ENCODE results near the gene CDKL4.
A peak's percentile ranks its signal among the peaks of the same experiment; 100 is the strongest.
"Not testable (repeated sequence)": the region's sequence is repeated elsewhere in the genome, so short reads cannot be mapped to it uniquely, and the experiment has no call there.

Gene CDKL4

DNA sequence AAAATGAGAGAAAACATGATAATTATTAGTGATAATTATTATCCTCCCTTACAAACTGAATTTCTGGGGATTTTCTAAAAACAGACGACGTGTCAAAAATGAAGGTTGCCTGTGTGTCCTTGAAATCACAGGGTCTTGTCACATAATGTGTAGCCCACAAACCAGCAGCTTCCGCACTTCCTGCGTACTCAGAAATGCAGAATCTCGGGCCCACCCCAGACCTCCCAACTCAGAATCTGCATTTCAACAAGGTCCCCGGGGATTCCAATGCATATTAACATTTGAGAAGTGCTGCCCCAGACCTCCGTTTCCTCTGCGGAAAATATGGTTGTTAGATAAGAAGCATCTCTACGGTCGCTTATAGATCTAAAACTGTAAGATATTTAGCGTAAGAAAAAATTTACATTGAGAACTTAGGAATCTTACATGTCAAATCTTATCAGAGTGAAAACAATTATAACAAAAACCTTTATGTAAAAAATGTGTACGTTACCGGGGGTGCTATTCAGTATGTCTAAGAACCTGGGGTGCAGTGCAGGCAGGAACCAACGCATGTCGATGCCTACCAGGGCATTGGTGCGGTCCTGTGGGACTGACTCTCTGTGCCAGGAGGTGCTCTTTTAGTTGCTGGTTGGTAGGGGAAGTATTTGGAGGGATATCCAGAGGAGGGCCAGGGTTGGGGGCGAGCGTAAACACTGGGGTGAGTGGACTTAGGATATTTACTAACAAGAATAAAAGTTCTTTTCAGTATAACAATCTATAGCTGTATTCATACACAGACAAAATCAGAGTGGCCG is 15.2 kb downstream of the CDKL4 start:
- peak; percentile 30 for DNase-seq

DNA sequence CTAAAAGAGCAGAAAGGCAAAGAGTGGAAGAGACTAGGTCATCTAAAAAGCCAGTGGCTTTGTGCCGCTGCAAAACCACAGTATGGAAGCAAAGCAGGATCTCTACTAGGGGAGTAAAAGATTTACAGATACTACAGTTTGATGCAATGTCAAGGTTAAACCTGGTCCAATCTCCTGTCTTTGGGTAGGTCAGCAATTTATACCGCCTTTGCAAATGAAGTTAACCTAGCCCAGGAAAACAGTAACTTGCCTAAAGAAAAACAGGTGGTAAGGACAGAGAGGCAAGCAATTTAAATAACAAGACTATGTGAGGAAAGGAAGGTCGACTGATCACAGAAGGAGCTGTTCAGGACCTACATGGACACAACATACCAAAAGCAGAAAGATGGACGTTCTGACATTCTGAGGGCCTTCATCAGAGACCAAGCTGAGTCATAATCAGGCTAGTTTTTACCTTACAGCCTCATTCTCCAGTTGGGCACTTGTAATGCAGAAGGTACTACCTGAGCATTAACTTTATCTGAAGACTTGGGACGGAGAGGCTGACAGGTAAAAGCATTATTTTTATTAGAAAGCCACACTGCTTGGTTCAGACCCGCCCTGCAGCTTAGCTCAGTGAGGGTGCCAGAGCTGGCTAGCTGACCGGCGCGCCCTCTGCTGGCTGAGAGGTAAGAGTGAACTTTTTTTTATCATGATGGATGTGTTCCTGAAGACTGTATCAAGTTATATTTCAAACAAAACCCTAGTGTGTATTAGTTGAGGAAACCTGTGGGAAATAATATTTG is 15.9 kb downstream of the CDKL4 start:
- DNase-seq = peak; percentile 89

DNA sequence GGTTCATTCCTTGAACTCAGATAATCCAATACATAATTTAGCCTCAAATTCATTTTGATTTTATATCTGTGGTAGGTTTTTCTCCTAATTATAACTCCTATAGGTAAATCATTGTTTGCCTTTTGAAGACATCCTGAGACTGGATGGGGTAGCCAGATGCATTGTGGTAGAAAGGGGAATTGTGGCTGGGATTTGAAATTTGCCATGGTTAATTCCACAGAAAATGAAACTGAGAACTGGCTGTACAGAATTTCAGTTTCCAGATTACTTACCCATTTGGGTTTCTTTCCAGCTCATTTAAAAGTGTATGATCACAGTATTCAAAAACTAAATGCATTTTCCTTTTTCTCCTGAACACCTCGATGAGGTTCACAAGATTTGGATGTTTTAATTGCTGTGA is 18.2 kb downstream of the CDKL4 start:
- no peak for DNase-seq

DNA sequence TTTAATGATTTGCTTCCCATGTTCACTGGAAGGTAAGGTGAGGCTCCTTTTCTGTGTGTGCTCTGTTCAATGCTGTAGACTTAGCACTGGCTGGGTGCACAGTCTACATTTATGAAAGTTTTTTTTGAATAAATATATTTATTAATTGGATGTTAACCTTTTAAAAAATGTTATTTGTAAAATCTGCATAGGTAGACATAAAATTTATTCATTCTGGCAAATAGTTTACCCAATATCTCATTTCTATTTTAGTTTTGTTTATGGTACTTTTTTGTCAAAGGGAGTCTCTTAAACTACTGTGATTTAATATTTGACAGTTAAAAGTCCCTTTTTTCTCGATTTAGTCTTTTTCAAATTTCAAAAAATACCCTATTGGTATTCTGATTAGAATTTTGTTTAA is 19.9 kb downstream of the CDKL4 start:
- no peak for DNase-seq

GRCh38 chr2:39221459-39221858 is 22.3 kb downstream of the CDKL4 start:
- no peak for DNase-seq

DNA sequence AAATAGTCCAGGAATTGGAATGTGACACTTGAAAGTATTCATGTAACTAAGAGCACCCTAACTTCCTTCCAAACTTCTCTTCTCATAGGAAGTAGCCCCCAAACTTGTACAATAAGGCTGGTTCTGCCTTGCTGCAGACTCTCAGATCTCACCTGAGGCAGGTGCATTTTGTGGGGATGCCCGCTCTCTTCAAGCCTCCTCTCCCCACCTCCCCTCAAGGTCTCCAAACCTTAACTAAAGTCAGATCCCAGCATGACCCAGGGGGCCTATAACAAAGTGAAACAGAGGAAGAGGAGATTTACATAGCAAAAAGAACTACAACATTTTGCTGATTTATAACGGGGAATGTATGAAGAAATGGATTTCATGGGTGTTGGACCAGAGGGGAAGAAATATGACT is 23.6 kb downstream of the CDKL4 start:
- no peak for DNase-seq

DNA sequence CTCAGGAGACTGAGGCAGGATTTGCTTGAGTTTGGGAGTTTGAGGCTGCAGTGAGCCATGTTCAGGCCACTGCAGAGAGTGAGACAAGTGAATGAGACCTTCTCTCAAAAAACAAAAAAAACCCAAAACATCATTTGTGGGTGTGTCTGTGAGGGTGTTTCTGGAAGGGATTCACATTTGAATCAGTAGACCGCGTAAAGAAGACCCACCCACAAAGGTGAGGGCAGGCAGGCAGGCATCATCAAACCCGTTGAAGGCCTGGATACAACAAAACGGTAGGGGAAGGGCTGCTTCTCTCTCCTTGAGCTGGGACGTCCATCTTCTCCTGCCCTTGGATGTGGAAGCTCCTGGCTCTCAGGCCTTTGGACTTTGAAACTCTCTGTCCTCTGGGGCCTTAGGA is 25.4 kb downstream of the CDKL4 start:
- no peak for DNase-seq

DNA sequence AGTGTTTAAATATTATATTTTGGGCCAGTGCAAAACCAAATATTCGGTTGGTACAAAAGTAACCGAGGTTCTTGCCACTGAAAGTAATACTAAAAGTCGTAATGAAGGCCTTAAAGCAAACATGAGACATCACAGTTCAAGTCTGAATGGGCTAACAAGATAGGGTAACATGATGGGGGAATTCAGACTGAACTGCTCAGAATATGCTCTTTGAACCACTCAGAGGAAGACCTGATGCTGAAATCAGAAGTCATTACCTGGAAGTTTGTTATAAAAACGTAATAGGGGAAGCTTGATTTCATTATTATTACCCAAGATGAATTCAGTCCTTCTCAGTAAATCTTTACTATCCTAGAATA is 26.6 kb downstream of the CDKL4 start:
- DNase-seq = no peak

DNA sequence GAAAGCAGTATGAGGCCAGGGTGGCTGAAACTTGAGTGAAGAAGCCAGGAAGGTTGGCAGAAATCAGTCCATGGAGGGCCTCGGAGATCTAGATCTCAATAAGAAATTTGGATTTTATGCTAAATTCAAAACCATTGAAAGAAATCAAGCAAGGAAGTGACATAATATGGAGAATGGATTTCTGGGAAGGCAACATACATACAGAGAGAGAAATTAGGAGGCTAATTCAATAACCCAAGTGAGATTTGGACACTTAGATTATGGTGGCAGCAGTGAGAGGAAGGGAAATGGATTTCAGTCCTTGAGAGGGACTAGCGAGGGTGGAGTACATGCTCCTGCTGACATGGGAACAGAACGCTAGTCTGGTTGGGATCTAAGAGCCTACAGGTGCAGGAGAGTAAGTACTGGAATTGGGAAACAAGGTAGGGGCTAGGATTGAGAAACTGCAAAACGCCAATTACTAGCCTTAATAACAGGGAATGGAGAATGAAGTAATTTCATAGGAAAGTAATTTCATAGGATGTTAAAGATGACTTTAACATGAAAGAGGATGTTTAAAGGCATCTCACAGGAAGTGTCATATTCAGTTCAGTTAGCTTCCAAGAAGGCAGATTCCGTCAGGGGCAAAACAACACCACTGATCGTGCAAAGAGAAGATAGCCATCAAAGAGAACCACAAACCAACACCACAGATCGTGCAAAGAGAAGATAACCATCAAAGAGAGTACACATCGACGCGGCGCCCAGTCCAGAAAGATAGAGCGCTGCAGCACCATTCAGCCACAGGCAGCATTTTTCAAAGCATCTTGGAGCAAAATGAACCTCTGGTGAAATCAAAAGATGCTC is 27.2 kb downstream of the CDKL4 start:
- peak; percentile 78 for DNase-seq

GRCh38 chr2:39215545-39215944 is 28.2 kb downstream of the CDKL4 start:
- peak; percentile 11 for DNase-seq

DNA sequence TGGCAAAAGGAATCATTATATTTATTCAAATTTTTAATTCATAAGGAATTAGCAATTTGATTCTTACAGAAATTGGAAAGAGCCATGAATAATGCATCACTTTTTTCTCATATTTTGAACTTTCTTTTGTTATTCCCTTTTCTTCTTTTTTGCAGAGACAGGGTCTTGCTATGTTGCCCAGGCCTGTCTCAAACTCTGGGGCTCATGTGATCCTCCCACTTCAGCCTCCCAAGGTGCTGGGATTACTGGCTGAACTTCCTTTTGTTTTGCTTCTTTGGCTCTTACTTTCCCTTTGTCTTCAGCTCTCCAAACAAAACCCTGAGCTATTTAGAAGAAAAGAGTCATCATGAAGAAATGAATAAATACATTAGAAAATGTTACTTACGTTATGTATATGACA is 30.8 kb downstream of the CDKL4 start:
- no peak for DNase-seq

- no peak for DNase-seq
These were observed 32.9 kb downstream of the CDKL4 start for GRCh38 chr2:39210846-39211245.

DNA sequence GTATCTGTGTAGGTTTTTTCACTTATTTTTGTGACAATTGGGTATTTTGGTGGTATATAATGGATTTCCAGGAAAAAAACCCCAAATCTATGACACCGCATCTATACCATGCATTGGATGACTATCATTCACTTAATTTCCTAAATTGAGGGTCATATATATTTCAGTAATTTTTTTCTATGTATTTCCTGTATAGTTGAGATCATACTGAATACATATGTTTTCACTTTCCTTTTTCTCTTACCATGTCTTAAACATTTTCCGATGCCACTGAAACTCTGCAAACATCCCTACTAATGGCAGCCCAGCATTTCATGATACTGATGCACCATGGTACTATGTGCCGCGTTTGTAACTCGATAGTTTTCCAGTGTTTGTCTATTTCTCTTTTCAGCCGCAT is 40.4 kb downstream of the CDKL4 start:
- no peak for DNase-seq

- no peak for DNase-seq
These were observed 41.0 kb downstream of the CDKL4 start for GRCh38 chr2:39202639-39203369.

GRCh38 chr2:39197003-39197402 is 46.8 kb downstream of the CDKL4 start:
- DNase-seq = not testable (repeated sequence)

DNA sequence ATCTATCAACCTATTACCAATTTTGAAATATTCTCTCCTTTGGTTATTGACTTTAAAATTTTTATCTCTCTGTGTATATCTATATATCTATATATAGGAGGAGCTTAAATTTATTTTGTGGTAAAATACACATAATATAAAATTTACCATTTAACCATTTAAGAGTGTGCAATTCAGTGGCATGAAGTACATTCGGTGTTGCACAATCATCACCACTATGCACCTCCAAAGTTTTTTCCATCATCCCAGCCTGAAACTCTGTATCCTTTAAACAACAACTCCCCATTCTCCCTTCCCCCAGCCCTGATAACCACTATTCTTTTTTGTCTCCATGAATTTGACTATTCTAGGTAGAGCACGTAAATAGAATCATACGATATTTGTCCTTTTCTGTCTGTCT is 49.1 kb downstream of the CDKL4 start:
- DNase-seq = no peak

GRCh38 chr2:39188960-39189494 is 54.7 kb downstream of the CDKL4 start:
- no peak for DNase-seq

GRCh38 chr2:39183673-39184072 is 60.1 kb downstream of the CDKL4 start:
- no peak for DNase-seq

DNA sequence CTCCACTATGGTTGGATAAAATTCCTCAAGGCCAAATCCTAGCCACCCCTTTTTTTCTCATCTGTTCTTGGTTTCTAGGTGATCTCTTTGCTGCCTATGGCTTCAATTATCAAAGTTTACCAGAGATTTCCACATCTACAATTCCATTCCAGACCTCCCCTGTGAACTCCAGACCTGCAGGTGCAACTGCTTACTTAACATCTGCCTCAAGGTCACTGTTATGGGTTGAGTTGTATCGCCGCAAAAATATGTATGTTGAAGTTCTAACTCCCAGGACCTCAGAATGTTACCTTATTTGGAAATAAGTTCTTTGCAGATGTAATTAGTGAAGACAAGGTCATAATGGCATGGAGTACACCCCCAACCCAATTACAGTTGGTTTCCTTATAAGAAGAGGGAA is 62.5 kb downstream of the CDKL4 start:
- DNase-seq = no peak

GRCh38 chr2:39179974-39180960 is 63.5 kb downstream of the CDKL4 start:
- DNase-seq = no peak

- no peak for DNase-seq
These were observed 65.0 kb downstream of the CDKL4 start for GRCh38 chr2:39178756-39179155.

Measured in CD4-positive, alpha-beta T cell treated with Interleukin-17A for 4 hours (primary cell).